Kidney capillary endothelial cell (primary cell): ENCODE measurements around the gene NFKBIE.

Experiments
- DNase-seq: peaks from one replicate; pipeline ENCODE4 v3.0.0-alpha.2; 2018; ENCODE audit warnings: low spot score

The NFKBIE gene

DNA sequence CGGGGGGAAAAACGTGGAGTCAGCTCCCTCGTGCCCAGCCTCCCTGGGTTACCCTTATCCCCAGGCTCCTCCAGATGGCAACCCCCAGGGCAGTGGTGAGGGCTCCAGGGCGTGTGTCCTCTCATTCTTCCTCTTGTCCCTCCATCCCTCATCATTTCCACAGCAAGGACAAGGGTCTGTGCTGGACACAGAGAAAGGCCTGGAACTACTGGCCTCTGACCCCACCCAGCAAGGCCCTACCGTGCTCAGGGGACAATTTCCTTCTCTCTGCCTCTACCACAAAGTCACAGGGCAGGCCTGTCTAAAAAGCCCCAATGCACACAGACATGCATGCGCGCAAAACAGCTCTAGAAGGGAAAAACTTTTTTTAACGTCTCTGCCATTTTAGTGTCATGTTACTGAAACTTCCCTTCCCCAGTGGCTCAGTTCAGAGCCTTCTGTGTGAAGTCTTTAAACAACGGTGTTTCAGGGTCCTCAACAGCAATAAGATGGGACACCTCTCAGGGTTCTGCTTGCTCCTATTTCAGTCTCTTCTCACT is 7.0 kb downstream of the NFKBIE start:
- DNase-seq: no peak

DNA sequence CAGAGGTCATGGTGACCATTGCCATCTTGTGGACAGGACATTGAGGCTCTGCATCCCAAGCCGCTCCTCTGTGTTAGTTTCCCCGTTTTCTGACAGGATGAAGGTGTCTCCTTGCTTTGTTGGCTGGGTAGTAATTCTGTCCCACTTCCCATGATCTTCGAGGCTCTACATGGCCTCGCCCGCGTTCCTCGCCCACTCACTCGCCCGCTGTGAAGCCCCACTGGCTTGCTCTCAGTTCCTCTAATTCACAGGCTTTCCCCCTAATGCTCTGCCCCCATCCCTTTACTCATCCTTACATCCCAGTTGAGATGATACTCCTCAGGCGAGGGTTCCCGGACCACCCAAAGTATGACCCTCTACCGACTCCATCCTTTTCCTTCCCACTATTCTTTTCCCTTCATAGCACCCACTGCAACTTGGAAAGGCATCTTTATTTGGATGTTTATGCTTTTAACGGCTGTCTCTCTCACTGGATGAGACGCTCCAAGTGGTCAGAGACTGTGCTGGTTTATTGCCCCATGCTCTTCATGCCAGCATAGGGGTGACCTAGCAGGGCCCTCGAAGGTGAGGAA is 7.5 kb downstream of the NFKBIE start:
- DNase-seq: no peak

DNA sequence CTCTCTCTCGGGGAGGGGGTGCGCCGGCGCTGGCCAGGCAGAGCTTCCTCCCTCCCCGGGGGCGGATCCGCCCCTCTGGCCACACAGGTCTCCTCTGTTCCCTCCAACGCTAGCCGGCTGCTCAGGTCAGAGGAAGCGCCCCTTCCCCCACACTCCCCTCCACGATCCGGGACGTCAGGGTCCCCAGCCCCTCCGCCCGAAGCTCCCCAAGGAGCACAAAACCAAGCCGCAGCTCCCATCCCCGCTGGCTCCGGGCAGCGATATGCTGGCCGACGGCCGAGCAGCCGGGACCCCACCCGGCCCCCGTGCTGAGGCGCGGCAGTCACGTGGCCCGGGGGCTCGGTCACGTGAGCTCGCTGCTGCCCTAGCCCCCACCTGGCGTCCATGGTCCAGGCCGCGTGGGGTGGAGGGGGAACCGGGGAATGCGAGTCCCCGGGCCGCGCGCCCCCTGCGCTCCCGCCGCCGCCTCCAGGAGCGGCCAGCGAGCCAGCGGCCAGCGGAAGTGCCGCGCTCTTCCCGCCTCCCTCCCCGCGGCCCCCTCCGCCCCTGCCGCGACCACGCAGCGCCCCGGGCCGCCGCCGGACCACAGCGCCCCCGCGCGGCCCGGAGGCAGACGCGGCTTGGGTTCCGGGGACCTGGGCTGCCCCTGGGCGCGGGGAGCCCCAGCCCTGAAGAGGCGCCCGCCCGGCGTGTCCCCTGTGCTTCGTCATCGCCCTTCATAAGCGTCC is 8.2 kb downstream of the NFKBIE start, which contains the start of gene SLC35B2:
Gene SLC35B2, minus strand, starts transcription at position 504 of the 728 bp plus-strand sequence. Its CDS starts 118 bp downstream, at position 386.
- DNase-seq: peak; percentile 74

DNA sequence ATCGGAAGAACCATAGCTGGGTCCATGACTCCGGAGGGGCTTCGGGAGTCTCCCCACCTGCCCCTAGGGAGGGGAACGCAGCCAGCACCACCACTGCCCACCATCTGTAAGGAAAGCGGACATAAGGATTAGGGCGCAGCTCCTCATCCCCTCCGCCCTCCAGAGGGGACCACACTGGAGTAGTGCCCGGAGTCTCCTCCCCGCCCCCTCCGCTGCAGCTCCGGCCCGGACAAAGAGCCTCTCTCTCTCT is 8.7 kb downstream of the NFKBIE start:
- no peak for DNase-seq

DNA sequence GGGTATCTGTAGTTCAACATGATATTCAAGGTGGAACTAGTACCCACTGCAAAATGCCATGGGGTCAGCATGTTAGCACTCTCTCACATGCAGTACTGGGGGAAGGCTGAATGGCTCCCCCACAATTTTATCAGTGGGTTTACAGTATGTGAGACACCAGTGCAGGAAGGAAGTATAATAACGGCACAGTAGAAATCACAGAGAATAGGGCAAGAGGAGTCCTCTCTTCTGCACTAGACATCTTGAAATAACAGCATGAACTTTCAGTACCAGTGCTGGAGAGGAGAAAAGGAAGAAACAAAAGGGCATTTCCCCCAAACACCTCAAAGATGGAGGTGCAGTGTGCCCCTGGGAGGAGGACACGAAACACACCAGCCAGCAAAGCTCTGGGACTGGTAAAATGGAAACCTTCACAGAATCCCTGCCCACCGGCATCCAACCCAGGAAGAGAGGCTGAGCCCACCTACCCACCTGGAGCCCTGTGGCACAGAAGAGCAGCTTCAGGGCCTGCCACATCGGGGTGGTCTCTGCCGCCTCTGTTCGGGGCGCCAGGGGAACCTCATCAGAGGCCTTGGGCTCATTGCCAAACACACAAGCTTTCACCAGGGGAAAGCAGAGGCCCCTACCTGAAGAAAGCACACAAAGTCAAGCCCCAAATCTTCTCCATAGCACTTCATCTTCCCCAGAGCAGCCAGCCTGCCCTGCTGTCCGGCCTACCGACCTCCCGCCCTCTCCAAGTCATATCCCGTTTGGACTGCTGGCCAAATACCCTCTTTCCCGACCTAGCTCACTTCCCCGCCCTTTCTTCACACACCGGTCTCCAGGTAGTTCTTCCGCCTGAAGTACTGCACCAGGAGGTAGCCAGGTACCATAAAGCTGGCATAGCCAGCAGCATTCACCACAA is 9.2 kb downstream of the NFKBIE start:
- no peak for DNase-seq

DNA sequence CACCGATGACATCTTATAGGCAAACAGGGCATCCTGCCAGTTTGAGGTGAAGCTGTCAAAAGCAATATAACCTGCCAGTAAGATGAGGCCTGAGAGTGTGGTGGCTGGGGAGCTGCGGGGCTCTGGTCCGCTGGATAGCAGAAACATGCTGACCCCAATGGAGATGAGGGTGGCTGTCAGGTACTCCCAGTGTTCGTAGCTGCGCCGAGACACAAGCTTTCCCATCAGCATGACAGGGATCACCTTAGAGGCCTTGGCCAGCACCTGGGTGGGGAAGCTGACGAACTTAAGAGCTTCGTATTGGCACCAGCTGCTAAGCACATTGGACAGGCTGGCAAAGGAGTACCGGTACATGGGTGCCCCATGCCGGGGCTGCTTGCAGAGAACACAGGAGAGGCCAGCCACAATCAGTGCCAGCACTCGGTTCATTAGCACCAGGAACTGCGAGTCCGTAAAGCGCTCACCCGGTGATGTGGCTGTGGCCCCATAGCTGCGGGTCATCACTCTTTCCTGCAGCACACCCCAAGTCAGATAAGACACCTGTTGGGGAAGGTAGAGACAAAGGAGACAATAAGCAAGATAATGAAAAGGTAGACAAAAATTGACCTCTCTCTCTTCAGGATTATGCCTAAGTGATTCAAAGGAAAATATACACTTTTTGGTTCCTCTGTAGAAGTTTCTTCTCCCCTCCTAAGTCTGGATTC is 10.1 kb downstream of the NFKBIE start:
- DNase-seq: no peak

DNA sequence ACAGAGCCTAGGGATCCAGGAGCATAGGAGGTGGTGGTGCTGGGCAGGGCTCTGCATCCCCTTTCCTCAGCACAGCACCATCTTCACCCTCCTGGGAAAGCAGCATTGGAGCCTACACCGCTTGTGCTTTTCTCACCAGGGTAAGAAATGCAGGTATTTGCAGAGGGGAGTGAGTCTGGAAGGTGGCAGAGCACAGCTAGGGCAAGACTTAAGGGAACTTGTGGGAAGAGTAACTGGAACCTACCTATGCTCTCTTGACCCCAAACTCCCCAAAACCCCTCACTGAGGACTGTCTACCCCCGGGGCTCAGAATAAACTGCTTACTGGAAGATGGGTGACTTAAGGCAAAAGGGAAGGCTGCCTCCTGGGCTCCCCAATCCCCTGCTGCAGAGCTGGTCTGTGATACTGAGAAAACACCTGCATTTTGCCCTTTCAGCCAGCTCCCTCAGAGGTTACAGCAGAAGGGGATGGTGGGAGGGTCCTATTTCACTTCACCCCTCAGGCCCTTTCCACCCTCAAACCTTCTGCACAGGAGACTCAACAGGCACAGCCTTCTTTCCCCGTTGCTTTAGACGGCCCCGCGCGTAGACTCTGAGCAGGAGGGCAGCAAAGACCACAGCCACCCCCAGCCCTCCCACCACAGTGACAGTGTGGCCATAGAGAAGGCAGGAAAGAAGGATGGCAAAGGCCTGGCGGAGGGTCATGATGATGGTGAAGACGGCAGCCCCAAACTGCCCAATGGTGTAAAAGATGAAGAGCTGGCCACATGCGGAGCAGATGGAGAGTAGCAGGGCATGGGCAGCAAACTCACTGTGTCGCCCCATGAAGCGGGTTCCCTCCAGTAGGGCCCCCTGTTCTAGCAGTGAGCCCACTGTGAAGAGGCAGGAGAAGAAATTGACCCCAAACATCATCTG is 10.9 kb downstream of the NFKBIE start:
- no peak for DNase-seq

DNA sequence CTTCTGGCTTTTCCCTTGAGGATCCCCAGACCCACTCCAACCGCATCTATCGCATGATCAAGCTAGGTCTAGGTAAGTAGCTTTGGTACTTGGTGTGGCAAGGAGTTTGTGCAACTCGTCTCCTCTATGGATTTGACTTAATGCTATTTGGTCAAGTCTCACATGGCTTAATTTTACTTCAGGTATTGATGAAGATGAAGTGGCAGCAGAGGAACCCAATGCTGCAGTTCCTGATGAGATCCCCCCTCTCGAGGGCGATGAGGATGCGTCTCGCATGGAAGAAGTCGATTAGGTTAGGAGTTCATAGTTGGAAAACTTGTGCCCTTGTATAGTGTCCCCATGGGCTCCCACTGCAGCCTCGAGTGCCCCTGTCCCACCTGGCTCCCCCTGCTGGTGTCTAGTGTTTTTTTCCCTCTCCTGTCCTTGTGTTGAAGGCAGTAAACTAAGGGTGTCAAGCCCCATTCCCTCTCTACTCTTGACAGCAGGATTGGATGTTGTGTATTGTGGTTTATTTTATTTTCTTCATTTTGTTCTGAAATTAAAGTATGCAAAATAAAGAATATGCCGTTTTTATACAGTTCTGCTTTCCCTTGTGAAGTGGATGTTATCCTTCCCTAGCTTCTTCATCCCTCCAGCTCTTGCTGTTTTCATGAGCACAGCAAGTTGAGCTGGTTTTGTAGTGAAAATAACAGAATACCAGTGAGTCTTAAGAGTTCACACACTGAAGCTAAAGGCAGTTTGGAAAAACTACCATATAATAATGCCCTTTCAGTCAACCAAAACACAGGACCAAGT is 11.8 kb downstream of the NFKBIE start:
- DNase-seq: no peak

DNA sequence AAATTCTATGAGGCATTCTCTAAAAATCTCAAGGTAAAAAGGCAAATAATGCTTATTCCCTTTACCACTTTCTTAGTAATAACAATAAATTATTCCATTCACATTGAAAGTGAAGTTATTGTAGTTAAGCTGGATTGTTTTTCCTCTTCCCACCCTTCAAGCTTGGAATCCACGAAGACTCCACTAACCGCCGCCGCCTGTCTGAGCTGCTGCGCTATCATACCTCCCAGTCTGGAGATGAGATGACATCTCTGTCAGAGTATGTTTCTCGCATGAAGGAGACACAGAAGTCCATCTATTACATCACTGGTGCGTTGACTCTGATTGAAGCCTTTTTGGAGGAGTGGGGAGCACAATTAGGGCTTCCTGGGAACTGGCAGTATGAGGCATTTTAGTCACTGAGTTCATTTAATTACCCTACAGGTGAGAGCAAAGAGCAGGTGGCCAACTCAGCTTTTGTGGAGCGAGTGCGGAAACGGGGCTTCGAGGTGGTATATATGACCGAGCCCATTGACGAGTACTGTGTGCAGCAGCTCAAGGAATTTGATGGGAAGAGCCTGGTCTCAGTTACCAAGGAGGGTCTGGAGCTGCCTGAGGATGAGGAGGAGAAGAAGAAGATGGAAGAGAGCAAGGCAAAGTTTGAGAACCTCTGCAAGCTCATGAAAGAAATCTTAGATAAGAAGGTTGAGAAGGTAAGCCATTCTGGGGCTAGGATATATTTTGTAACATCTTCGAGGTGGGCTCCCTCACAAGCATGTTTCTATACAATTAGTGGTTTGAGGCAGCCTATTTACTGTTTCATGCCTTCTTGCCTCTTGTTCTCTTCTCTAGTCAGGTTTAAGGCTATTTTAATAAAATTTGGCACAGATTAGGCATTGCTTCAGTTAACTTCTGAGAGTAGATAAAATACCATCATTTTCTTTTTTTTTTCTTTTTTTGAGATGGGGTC is 13.5 kb downstream of the NFKBIE start:
- DNase-seq: no peak

DNA sequence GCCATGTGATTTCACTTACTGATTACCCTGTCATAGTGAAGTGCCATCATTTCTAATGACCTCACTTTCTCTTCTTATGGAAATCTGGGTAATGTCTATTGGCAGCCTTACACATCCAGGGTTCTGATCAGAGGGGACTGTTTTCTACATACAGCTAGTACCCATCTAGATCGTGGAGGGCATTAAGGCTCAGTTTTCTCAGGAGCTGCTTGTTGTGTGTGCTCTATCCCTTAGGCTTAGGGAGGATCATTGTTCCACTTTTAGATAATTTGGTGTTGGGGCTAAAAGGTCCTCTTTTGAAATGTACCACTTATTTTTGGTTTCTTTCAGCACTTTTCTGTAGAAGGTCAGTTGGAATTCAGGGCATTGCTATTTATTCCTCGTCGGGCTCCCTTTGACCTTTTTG is 14.6 kb downstream of the NFKBIE start:
- no peak for DNase-seq

DNA sequence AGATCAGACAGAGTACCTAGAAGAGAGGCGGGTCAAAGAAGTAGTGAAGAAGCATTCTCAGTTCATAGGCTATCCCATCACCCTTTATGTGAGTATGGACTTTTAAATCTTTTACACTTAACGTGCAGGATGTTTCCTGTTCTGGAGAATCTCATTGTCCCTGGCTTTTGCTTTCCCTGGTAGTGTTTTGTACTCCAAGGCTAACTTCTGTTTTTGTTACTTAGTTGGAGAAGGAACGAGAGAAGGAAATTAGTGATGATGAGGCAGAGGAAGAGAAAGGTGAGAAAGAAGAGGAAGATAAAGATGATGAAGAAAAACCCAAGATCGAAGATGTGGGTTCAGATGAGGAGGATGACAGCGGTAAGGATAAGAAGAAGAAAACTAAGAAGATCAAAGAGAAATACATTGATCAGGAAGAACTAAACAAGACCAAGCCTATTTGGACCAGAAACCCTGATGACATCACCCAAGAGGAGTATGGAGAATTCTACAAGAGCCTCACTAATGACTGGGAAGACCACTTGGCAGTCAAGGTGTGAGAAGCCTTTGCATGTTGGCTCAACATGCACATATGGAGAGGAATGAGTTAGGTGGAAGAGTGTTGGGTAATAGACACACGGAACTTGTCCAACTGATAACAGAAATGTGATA is 15.2 kb downstream of the NFKBIE start:
- DNase-seq: no peak

DNA sequence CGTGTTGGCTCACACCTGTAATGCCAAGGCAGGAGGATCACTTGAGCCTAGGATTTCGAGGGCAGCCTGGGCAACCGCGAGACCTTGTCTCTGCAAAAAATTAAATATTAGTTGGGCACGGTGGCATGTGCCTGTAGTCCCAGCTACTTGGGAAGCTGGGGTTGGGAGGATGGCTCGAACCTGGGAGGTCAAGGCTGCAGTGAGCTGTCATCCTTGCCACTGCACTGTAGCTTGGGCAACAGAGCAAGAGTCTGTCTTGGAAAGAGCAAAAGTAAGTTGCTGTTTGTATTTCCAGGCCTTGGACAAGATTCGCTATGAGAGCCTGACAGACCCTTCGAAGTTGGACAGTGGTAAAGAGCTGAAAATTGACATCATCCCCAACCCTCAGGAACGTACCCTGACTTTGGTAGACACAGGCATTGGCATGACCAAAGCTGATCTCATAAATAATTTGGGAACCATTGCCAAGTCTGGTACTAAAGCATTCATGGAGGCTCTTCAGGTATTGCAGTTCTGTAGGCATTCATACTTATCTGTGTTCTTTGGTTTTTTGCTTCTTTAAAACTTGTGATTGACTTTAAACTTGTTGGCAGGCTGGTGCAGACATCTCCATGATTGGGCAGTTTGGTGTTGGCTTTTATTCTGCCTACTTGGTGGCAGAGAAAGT is 16.1 kb downstream of the NFKBIE start:
- DNase-seq: no peak

DNA sequence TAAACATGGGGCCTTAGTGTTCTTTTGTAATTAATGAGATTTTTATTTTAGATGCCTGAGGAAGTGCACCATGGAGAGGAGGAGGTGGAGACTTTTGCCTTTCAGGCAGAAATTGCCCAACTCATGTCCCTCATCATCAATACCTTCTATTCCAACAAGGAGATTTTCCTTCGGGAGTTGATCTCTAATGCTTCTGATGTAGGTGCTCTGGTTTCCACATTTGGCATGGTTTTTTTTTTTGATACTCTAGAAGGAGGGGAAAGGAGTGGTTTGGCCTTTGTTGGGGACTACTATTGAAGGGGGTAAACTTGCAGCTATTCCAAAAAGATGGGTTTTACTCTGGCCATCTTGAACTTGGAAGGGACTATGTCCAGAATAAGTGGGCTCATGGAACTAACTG is 16.8 kb downstream of the NFKBIE start:
- no peak for DNase-seq

DNA sequence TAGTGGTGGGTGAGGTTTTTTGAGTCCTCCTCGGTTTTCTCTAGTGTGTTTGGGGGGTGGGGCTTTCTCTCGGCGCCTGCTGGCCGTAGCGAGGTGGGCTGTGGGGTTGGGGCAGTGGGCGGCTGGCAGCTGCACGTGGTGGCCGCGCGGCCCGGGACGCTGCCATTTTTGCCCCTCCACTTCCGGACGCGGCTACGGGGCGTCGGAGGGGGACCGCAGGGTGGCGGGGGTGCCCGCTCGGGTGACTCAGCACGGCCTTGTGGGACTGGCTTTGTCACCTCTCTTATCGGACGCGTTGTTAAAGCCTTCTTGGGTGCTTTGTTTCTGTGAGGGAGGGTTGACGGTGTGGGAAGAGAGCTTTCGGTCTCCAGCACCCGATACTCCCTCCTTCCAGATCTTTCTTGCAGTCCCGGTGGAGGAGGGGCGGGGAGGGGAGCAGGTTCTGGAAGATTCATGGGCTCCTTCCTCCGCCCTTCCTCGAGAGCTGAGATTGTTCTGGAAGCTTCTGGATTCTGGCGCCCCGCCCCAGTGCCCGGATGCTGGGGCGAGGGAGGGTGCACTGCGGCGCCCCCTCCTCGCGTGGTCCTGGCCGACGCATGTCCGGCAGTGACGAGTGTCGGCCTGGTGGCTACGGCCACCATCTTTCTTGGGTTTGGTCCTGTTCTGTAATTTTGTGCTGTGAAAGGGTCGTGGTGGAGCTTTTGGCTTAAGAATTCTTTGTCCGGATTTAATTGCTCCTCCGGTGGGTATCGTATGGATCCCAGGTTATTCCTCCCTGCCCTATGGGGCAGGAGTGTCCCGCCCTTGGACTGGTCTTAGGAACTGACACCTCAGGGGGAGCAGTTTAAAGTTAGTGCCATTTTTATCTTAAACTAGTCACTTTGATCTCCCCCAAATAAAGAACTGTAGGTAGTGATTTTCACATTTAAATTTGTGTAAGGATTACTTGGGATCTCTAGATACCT is 17.7 kb downstream of the NFKBIE start:
- peak; percentile 59 for DNase-seq

DNA sequence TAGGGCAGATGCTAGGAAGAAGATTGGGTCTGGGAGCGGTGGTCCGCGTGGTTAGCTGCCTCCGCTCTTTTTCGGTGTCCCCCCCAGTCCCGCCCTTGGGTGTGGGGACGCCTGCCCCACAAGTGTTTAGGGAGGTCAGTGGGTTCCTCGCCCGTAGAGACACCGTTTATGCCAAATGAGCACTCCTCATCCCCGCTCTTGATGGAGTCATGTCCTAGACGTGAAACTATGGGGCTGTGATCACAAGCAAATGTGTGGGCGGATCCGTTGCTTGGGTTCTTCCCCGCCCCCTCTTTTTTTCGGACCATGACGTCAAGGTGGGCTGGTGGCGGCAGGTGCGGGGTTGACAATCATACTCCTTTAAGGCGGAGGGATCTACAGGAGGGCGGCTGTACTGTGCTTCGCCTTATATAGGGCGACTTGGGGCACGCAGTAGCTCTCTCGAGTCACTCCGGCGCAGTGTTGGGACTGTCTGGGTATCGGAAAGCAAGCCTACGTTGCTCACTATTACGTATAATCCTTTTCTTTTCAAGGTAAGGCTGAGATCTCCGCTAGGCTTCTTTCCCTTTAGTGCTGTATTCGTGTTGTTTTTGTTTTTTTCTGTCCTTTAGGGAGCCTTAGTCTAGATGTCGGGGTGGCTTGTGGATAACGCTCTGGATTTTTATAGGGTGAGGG is 18.6 kb downstream of the NFKBIE start, which contains the start of gene HSP90AB1:
Gene HSP90AB1, plus strand, starts transcription at position 439 of the 675 bp plus-strand sequence. CDS start 1,529 bp downstream, outside the sequence.
- peak; percentile 91 for DNase-seq
